Neuron (in vitro differentiated cells): ENCODE data around the gene TAF11L12.
"Not testable (repeated sequence)": the region's sequence is repeated elsewhere in the genome, so short reads cannot be mapped to it uniquely, and the experiment has no call there.

Experiments used
- H2AFZ ChIP-seq: one replicate; pipeline ENCODE4 v1.6.1; 2013; ENCODE audit warnings: low read depth, mild to moderate bottlenecking, inconsistent platforms, low read length, moderate library complexity
- H3K27me3 ChIP-seq: one replicate; pipeline ENCODE4 v1.6.1; 2013; ENCODE audit warnings: low read length; ENCODE audit not compliant: insufficient read depth
- H3K36me3 ChIP-seq: one replicate; pipeline ENCODE4 v1.6.1; 2013; ENCODE audit warnings: low read length; ENCODE audit not compliant: insufficient read depth
- H3K4me1 ChIP-seq: one replicate; pipeline ENCODE4 v1.6.1; 2013; ENCODE audit warnings: low read length; ENCODE audit not compliant: insufficient read depth
- H3K4me3 ChIP-seq: 2 replicates; pipeline ENCODE4 v1.5.1; 2013; ENCODE audit warnings: mild to moderate bottlenecking, low read length, moderate library complexity
- H3K9me3 ChIP-seq: one replicate; pipeline ENCODE4 v1.6.1; 2013; ENCODE audit warnings: low read length

TAF11L12 gene

GRCh38 chr5:17649232-17649631 is 39.0 kb downstream of the TAF11L12 start:
- H3K4me1 ChIP-seq, H3K36me3 ChIP-seq, H2AFZ ChIP-seq, H3K4me3 ChIP-seq, H3K9me3 ChIP-seq, H3K27me3 ChIP-seq: not testable (repeated sequence)

GRCh38 chr5:17655201-17655759 is 45.1 kb downstream of the TAF11L12 start:
- not testable (repeated sequence) for H3K9me3 ChIP-seq, H3K36me3 ChIP-seq, H2AFZ ChIP-seq, H3K4me1 ChIP-seq, H3K4me3 ChIP-seq, H3K27me3 ChIP-seq

- Histone ChIP-seq H3K27me3 (no peaks in the 10 kb centered on the region), H3K4me3 (no peak overlapping the region), H3K4me1 (no peaks in the 10 kb centered on the region), H3K9me3 (no peaks in the 10 kb centered on the region), H2AFZ (no peak overlapping the region), H3K36me3 (no peaks in the 10 kb centered on the region)
Observed at GRCh38 chr5:17655921-17656320, 45.7 kb downstream of the TAF11L12 start.
